ENCODE data around the gene RBP5.

Gene RBP5

GRCh38 chr12:7146228-7146627 is 17.5 kb upstream of the RBP5 start:
- DNase-seq = no peak

- no peak for DNase-seq
These were observed 17.0 kb upstream of the RBP5 start for GRCh38 chr12:7145671-7146070.

GRCh38 chr12:7144414-7145120 is 15.9 kb upstream of the RBP5 start:
- no peak for DNase-seq

- no peak for DNase-seq
These were observed 14.9 kb upstream of the RBP5 start for GRCh38 chr12:7143564-7143963.

DNA sequence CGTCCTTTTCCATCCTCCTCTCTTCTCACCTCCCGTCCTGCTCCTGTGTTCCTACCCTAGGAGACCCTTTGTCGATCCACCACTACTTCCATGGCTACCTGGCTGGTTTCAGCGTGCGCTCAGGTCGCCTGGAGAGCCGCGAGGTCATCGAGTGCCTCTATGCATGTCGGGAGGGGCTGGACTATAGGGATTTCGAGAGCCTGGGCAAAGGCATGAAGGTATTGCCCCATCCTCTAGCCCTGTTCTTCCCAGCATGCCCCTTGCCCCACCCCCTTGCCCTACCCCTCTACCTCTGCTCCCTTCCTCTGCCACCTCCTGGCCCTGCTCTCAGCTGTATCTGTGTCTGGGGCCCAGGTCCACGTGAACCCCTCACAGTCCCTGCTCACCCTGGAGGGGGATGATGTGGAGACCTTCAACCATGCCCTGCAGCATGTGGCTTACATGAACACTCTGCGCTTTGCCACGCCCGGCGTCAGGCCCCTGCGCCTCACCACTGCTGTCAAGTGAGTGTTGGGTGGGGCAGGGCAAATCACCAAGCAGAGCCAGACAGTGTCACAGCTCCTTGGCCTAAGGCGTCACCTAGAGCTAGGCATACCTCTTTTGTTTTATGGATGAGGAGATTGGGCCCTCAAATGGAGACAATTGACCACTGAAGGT is 14.2 kb upstream of the RBP5 start:
- no peak for DNase-seq

DNA sequence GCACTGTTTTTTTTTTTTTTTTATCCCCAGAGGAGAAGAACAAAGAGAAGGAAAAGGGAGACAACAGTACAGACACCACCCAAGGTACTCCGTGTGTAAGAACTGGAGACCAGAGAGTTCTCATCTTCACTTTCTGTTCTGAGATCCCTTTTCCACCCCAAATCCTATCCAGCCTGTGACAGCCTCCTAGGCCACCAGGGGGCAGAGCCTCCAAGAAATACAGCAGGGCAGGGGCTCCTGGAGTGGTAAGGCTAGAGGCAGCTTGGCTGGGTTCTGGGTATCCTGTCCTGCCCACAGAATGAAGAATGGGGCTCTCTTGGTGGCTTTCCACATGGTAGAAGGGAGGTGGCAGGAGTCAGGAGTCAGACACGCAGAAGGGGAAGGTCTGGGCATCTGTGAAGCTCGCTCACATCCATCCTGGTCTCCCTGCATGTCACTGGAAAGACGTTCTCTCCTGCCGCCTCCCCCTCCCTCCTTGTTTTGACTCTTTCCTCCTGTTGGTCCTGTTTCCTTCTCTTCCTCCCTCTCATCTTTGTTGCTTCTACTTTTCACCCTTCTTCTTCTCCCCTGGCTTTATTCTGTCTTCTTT is 13.5 kb upstream of the RBP5 start:
- peak in 10 of 56 donors; percentile 2 to 58 (median 15) for DNase-seq

GRCh38 chr12:7141351-7142005 is 12.8 kb upstream of the RBP5 start:
- DNase-seq = no peak

DNA sequence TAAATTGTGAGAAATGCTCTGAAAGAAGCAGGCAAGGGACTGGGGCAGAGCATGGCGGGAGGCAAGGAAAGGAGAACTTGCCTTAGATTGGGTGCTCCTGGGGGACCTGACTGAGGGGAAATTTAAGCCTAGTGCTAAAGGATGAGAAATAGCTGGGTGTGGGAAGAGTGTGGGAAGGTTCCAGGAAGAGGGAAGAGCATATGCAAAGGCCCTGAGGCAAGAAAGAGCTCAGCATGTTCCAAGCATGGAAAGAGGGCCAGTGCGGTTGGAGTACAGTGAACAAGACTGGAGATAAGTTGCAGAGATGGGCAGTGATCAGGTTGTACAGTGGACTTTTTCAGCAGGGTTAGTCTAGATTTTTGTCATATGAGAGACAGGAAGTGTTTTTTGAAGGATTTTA is 10.5 kb upstream of the RBP5 start:
- DNase-seq = no peak

- no peak for DNase-seq
These were observed 9.2 kb upstream of the RBP5 start for GRCh38 chr12:7137908-7138307.

GRCh38 chr12:7136676-7137075 is 8.0 kb upstream of the RBP5 start:
- no peak for DNase-seq

- DNase-seq = no peak
These were observed 7.4 kb upstream of the RBP5 start for GRCh38 chr12:7136071-7136470.

GRCh38 chr12:7134396-7135166 is 5.9 kb upstream of the RBP5 start:
- DNase-seq = no peak

DNA sequence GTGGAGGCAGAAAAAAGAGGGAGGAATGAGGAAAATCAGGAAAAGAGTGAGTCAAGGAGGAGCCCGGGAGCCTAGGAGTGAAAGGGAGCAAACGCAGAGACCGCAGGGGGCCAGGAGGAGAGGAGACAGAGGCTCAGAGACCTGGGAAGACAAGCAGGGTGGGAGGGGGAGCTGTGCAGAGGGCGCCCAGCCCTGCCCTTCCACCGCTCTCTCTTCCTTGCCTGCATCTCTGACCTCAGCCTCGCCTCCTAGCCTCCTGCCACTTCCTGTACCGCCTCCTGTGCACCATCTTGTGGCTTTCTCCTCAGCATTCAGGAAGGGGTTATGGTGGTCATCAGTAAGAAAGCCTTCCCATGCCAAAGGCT is 2.8 kb upstream of the RBP5 start:
- no peak for DNase-seq

DNA sequence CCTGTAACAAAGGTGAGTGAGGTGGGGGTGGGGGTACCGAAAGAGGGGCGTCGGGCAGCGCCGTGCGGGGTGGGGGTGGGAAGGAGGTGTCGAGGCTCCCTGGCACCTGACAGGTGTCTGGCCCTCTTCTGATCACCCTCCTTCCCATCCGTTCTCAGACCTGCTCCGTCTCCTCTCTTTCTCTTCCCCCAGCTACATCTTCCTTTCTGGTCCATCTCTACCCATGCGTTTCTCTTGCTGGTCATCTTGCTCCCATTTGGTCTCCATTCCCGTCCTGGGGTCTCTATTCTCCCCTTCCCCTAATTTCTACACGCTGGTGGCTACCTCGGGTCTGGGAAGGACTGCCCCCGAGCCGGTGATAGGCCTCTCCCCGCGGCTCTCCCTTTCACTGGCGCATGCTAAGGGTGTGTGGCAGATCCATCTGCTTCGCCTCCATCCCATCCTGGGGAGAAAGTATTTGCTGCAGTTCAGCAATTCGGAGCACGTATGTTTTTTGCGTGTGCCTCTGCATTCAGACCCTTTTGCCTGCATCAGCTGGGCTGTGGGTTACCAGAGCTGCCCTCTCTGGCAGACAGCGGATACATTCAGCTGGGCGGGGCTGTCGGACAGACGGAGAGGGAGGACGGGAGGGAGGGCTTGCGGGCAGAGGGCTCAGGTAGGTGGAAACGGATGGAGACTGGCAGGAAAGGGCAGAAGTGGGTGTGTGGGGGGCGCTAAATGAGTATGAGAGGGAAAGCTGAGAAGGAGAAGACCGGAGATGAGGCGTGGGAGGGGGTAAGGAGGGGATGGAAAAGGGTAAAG is 2.2 kb upstream of the RBP5 start:
- DNase-seq = peak in 31 of 56 donors; percentile 2 to 56 (median 22)

- peak in 52 of 56 donors; percentile 21 to 86 (median 71) for DNase-seq
These were observed 1.4 kb upstream of the RBP5 start, which contains the start of gene CLSTN3 for GRCh38 chr12:7129872-7130691. Gene CLSTN3 (plus strand): TSS chr12:7130371. CDS start chr12:7130649, 278 bp downstream.

GRCh38 chr12:7129287-7129871 is 690 bp upstream of the RBP5 start:
- no peak for DNase-seq

- no peak for DNase-seq
These were observed 618 bp downstream of the RBP5 start for GRCh38 chr12:7127916-7128626.

GRCh38 chr12:7125632-7126227 is 3.0 kb downstream of the RBP5 start:
- DNase-seq = no peak

Measured in amygdala (tissue), 56 donors.